DLD1 (cell line): ENCODE data around the gene C22orf39.

Experiments used
- in situ Hi-C: cut with HindIII; loops from 2 replicates; pipeline ENCODE4 v1.10.0; 2017; ENCODE audit warnings: low sequenced_read_pairs

C22orf39 gene

DNA sequence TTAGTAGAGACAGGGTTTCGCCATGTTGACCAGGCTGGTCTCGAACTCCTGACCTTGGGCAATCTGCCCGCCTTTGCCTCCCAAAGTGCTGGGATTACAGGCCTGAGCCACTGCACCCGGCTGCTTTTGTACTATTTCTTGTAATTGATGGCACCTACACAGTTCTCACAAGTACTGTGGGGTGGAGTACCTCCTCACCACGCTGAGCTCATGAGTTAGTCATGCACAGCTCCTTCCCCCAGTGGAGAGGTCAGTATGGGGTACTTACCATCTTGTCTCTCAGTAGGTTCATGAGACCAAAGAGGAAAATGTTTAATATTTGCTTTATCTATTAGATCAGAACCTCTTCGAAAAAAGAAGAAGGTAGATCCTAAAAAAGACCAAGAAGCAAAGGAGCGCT, 13.1 kb downstream of the C22orf39 start:
- in situ Hi-C loops, result no loop called here

DNA sequence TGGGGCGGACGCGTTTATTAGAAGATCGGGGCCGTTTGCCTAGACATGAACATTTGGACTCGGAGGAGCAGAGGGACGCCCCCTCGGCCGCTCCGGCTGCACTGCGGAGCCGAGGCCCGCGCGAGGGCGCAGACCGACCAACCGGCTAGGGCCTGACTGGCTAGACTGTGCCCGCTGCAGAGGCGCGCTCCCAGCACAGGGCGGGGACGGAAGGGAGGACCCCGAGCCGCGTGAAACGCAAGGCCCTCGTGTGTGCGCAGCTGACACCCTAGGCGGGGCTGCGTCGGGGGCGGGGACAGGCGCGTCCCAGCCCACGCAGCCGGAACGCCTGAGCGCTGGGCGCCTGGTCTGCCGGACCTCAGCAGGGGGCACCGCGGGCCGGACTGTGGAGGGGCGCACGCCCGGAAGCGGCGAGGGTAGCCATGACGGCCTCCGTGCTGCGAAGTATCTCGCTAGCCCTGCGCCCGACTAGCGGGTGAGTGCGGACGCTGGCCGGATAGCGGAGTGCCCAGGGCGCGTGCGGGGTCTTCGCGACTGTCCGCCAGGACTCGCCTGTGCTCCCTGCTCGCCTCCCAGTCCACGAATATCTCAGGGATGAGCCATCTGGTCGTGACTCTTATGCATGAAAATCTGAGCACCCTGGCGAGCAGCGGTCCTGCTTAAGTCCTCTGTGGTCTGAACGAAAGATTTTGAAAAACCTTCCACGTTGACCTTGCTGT, 15.2 kb downstream of the C22orf39 start, which contains the start of gene MRPL40:
Gene MRPL40, plus strand, starts transcription at position 413 of the 719 bp plus-strand sequence. Its CDS starts 10 bp downstream, at position 423.
- in situ Hi-C loops, result no loop called here

DNA sequence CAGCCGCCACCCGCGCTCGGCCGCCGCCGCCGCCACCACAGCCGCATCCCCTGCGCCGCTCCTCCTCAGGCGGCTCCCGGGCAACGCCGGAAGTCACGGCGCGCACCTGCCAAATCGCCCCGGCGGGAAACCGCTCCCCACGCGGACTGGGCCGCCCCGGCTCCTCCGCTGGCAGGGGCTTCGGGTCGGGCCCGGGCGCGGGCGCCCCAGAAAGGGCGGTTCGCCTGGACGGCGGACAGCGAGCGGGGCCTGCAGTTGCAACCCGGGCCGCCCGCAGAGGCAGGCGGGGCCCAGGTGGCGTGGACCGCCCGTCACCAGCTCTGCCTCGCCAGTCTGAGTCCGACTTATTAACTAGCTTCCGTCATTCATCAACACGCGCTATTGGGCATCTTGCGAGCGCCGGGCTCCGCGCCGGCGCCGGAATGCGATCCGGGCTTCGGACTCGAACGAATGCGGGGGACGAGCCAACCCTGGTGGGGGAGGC, 15.8 kb downstream of the C22orf39 start, which contains the start of gene HIRA:
Gene HIRA, minus strand, starts transcription at position 85 of the 484 bp plus-strand sequence. CDS start 257 bp downstream, outside the sequence.
- in situ Hi-C loops, result no loop called here

DNA sequence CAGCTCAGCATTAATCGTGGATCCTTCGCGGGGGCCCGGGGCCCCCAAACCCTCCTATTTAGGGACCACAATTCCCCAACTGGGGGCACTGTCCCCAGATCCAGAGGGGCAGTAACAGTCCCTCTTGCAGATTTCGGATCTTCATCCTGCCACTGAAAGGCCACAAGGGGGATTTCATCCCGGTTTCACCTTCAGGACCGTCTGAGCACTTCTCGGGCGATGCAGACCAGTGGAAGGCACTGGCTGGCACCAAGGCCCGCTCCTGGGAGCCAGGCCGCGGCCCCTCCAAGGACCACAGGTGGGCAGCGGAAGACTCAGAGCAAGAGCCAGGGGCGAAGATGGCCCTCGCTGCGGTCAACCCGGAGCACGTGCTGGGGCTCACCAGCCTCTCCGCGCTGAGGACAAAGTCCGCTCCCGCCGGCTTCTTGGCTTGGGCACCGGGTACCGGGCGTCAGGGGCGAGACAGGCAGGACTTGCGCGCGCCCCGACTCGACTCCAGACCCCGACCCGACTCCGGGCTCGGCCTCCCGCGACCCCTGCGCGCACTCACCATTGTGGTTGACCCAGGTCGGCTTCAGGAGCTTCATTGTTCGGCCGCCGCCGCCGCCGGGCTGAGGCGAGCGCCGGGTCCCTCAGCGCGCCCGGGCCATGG, 16.5 kb downstream of the C22orf39 start:
- in situ Hi-C loops, result no loop called here

DNA sequence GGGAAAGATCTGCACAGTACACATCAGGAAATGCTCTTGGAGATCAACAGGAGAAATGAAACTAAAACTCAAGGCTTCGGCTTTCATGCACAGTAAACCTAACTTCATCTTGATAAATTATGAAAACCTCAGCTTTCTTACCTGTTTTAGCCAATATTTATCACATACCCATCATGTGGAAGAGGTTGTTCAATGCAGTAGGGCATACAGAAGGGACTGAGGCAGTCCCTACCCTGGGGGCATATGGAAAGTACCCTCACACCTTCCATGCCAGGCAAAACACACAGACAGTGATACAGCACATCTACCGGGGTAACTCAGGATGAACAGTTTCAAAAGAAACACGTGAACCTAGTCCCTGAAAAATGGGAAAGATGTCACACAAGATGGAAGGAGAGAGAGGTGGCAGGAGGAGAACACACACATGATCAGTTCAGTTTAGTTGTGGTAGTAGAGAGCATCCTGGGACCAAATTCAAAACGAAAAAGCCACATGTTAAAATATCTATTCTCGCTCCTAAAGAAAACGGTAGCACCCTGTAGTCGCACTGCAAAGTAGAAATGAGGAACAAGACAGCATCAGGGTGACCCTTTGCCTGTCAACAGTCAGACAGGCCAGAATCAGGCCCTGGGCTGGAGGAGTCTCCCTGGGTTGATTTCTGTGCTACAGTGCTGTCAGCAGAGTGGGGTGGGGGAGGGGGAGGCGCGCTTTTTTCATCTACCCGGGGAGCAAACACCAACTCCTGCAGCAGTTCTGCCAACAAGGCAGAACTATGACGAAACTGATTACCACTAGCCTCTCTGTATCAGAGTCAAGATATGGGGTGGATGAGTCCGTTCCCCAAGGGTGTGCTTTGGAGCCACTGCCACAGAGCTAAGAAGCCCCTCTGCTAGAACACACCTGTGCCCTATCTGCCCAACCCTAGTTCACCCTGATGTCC, 17.3 kb downstream of the C22orf39 start:
- in situ Hi-C loops, result no loop called here

DNA sequence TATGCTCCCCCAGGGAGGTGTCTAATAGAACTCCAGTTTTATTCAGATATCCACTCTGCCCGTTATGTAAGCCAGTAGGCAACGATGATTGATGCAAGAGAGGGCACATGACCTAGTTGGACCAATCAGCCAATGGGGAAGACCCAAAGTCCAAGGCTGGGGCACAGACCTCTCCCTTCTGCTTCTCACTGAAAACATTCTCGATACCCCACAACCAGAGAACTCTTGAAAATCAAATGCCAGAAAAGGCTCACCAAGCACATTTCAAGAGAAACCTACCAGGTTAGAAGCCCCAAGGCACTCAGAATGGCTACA, 23.4 kb downstream of the C22orf39 start:
- in situ Hi-C loops, result no loop called here

DNA sequence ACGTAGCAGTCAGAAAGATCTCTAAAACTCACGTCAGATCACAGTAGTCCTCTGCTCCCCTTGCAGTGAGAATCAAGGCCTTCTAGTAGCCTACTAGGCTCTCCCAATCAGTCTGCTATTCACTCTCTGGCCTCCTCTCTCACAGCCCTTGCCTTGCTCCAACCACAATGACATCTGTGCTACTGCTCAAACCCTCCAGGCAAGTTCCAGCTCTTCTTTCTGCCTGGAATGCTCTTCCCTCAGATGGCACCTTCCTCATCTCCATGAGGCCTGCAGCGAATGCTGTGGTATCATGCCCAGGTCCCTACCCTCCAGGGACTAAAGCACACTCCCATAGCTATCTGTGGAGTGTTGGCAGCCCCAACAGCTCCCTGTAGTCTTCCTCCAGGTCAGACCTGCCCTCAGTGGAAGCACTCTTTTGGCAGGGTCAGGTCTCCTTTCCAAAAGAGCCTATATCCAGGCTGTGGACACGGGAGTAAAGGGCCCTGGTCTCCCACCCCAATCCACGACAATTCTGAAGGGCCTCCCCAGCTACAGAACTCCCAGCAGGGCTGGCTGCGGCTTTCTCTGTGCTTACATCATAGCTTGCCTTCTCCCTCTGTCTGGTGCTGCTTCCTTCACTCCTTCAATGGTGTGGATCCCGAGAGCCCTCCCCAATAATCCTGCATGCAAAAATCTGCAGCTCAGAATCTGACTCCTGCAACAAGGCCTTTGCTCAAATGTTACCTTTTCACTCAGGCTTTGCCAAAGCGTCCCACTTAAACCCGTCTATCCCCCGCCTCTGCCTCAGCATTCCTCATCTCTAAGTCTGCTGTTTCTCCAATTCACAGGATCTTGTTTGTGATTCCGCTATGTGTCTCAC, 24.8 kb downstream of the C22orf39 start:
- in situ Hi-C loops, result no loop called here

DNA sequence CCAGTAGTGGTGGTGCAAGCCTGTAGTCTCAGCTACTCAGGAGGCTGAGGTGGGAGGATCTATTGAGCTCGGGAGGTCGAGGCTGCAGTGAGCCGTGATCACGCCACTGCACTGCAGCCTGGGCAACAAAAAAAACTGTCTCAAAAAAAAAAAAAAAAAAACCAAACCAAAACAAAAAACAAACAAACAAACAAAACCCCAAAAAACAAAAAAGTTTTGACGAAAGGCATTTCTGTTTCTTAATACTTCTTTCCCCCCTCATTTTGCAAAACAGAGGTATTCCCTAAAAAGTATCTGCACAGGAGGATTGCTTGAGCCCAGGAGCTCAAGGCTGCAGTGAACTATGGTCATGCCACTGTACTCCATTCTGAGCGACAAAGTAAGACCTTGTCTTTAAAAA, 27.2 kb downstream of the C22orf39 start:
- in situ Hi-C loops, result no loop called here

DNA sequence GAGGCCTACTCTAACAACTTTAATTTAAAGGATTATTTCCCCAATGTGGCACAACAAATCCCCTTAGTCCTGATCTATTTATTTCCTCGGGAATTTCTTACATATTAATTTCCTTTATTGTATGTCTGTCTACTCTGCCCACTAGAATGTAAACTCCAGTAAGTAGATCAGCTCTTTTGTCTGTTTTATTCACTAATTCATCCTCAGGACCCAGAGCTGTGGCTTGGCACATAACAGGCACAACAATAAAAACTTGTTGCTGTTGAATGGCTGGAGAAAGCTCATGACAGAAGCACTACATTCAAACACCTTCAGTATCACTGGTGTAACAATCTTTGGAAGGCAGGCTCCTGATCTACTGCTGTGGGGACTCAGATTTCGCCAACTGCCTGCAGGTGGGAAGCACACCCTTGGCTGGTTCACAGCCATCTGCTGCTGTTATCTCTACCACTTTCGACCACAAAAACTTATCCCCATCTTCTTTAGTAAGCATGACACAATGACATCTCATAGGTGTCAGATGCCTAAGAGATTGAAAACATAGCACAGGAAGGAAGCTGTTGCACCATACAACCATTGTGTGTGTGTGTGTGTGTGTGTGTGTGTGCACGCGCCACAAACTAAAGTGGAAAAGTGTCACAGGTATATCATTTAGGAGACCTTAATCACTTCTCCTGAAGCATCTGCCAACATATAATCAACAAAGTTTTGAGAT, 27.9 kb downstream of the C22orf39 start:
- in situ Hi-C loops, result no loop called here

DNA sequence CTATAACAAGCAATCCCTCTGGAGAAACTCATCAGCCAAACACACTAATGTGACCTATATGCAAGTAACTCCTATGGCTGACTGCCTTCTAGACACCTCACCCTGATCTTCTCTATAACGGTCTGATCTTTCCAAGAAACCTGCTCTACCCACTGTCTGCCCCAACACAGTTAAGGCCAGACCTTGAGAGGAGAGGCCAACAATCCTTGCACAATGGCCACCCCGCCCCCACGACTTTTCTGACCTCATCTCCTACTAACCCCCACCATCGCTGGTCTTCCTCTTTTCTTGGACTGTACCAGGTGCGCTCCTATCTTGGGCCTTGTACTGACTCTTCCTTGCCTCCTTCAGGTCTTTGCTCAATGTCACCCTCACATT, 28.4 kb downstream of the C22orf39 start:
- in situ Hi-C loops, result no loop called here

DNA sequence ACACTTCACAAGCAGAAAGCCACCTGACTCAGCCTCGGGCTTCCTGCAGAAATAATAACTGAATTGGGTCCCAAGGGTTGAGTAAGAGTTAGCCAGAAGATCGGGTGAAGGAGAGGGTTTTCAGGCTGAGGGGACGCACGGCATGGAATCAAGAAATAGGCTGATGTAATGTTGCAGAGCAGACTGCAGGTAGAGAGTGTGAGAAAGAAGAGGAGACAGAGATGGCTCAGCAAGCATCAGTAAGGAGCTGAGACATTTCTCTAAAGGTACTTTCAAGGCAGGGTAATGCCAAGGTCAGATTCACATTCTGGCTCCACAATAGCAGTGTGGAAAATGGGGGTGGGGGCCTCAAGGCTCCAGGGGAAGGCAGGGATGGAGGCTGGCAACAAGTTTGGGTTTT, 34.6 kb downstream of the C22orf39 start:
- in situ Hi-C loops, result no loop called here

DNA sequence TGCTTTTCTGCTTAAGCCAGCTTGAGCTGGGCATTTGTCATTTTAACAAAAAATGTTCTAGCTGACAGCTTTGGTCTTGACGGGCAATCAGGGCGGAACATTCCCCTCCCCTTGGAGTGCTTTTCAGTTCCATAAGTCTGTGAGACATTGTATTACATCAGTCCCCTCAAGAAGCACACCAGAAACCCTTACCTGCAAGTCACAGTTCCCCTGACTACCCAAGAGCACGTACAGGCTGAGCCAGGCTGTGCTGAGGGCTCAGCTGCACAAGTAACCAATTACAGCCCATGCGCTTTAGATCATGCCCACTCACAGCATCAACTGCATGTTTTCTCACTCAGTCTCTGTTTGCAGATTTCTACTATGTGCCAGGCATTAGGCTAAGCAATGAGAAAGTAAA, 35.0 kb downstream of the C22orf39 start:
- in situ Hi-C loops, result no loop called here

DNA sequence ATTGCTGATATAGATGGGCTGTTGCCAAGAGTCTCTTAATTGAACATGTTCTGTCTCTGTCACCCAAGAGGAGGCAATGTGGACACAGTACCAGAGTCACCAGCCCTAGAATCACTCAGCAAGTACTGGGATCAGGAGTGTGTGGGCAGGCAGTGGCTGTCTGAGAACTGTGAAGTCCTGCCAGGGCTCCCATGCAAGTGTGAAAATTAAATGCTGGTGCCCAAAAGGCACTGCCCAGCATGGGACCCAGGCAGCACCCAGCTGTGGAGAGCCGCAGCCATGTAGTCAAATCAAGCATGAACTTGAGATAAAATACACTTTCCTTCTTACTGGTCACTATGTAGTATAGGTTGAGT, 35.8 kb downstream of the C22orf39 start:
- in situ Hi-C loops, result no loop called here

DNA sequence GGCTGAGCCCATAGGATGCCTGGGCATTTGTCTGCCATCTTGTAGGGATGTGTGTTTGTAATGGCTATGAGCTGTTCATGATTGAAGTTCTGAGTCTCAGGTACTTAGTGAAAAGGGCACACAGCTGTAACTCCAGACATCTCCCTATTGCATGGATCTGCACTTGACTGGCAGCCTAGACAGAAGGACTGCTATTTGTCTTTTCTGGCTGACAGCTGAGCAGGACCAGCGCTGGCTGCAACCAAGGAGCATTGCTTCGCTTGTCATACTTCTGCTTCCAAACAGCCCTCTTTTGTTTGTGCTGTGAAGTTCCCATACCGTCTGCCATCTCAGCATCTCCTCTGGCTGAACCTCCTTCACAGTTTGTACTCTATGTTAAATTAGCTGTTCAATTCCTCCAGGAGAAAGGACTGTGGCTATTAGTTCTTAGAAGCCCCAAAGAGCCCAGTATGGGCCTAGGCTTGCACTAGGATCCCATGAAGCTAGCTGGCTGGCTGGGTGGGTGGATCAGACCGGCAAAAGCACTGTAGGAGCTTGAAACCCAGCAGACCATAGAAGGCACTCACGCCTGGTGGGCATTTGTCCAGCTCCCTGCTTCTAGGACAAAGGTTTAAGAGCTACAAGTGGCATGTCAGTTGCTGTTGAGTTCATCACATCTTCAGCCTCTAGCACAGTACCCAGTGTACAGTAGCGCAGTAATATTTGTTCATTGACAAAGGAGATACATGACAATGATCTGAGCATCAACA, 36.4 kb downstream of the C22orf39 start:
- in situ Hi-C loops, result no loop called here

DNA sequence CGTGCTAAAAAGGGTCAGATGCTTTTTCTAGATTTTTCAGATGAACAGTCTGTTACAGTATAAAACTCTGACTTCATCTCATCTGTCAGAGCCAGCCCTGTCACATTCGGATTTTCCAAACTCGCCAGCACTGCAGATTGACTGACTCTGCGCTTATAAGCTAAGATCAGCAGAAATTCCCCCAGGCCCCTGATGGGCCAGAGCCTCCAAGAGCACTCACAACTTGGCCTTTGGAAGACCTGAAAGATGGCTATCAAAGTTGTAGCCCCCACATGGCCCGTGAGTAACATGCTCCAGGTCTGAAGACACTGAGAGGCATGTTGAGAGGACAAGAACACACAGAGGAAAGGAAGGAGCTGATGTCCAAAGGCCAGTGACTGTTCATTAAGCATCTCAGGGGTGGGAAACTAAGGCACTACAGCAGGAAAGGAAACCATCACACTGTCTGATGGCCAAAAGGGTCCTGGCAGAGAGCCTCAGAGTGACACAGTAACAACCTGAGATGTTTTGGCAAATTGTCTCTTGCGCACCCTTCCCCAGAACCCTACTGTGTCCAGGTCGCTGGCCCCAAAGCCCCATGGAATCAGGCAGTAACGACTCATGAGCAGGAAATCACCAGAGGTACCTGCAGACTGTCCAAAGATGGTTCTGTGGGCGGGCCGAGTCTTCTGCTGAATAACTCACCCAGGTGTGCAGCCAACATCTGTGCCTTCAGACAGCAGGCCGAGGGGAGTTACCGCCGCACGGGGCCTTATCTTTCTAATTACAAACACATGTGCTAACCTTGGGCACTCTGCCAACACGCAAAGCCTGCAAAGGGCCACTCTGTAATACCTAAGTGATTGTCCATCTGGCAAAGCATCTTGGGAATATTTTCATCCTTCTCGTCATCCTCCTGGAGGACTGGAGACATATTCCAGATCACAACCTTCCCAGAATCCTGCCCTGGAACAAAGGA, 39.6 kb downstream of the C22orf39 start:
- in situ Hi-C loops, result no loop called here

DNA sequence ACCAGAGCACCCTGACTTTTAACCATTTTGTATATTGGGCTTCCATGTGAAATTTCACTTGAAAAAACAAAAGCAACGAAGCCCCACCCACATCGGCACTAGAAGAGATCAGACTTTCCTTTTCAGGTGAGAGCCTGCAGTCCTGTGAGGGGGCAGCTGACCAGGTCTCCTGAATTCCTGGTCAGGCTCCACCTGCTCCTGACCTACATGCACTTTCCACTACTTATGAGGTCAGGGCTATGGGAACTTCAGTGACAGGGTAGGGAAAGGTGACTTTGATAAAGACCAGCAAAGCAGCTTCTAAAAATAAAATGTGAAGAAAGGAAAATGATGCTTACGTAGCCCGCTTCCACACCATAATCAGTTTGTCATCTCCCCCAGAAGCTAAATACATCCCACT, 40.7 kb downstream of the C22orf39 start:
- in situ Hi-C loops, result no loop called here

DNA sequence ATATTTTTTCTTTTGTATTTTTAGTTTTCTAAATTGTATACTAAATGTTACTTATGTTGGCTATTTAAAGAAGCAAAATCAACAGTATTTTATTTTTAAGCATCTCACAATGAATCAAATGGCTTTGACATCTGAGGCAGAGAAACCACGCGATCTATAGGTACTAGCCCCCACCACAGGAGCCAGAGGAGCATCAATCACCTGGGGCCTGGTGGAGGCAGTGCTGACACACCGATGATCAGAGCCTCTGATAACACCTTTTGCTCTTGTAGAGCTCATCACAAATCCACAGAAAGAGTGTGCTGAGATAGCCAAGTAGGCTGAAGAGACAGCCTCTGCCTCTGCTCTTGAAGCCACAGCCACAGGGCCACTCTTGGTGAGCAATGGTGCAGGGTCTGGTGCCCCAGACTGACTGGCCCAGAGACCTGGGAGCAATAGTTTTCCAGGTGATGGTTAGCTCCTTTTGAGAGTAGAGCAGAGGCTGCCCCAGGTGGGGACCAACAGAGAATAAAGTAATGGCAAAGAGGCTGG, 41.2 kb downstream of the C22orf39 start:
- in situ Hi-C loops, result no loop called here

DNA sequence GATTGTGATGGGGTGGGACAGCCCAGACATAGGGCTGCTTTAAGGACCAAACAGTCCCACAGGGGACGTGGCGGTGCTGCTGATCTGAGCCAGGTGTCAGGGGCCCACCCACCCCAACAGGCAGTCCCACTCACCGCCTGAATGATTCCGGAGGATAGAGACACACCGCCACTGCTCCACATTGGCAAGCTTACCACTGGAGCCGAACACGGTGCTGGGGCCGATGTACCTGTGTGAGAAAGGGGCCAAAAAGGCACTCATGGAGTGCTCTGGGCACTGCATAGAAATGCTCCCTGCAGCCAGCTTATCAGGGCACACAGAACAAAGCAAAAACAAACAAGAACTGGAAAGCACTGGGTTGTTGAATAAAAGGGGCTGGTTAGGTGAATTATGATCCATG, 41.9 kb downstream of the C22orf39 start:
- in situ Hi-C loops, result no loop called here
